ENCODE results near the gene GABARAPL1. TPM values are rescaled to one million over a fixed set of nuclear protein-coding genes. Genes with fewer than 3 reads are reported as not detected.
"Not testable (repeated sequence)": the region's sequence is repeated elsewhere in the genome, so short reads cannot be mapped to it uniquely, and the experiment has no call there.

GABARAPL1 gene
- total RNA-seq, 4 donors from 2014 or later = 116 to 168 (median 160) TPM

DNA sequence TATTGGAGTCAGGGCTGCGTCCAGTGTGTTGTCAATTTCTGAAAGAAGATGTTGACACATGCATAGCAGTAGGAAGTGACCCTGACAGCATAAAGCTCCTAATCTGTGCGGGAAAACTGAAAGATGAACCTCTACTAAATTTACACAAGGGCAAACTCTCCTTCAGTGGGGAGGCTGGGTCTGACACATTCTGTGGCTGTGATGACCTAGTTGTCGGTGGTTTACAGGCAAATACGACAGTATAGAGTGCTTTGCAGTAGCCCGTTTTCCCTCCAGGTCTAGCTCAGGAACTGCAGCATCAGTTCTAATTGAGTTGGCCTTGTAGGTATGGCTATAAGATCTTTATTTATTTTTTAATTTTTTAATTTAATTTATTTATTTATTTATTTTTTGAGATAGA is 14.8 kb upstream of the GABARAPL1 start:
- H3K9me3 ChIP-seq = no peaks in the 10 kb centered on the region
- H3K4me3 ChIP-seq = no peak overlapping the region
- H3K36me3 ChIP-seq = no peaks in the 10 kb centered on the region
- no peaks in the 10 kb centered on the region for H3K27me3 ChIP-seq
- WGBS, 2 donors = 83 to 91% methylated on average over 5 of the region's 5 CpGs
- TF ChIP-seq POLR2A (IDR thresholded peaks at IDR 0.05) (no peak), EP300 (IDR thresholded peaks at IDR 0.05) (no peak)
- TF ChIP-seq, protein P1, sequence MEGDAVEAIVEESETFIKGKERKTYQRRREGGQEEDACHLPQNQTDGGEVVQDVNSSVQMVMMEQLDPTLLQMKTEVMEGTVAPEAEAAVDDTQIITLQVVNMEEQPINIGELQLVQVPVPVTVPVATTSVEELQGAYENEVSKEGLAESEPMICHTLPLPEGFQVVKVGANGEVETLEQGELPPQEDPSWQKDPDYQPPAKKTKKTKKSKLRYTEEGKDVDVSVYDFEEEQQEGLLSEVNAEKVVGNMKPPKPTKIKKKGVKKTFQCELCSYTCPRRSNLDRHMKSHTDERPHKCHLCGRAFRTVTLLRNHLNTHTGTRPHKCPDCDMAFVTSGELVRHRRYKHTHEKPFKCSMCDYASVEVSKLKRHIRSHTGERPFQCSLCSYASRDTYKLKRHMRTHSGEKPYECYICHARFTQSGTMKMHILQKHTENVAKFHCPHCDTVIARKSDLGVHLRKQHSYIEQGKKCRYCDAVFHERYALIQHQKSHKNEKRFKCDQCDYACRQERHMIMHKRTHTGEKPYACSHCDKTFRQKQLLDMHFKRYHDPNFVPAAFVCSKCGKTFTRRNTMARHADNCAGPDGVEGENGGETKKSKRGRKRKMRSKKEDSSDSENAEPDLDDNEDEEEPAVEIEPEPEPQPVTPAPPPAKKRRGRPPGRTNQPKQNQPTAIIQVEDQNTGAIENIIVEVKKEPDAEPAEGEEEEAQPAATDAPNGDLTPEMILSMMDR (IDR thresholded peaks at IDR 0.05) = no peak
- no peaks in the 10 kb centered on the region for H3K4me1 ChIP-seq
- H3K27ac ChIP-seq = no peak overlapping the region
- no peak for DNase-seq (ENCODE audit: low spot score in 2 of 2)

DNA sequence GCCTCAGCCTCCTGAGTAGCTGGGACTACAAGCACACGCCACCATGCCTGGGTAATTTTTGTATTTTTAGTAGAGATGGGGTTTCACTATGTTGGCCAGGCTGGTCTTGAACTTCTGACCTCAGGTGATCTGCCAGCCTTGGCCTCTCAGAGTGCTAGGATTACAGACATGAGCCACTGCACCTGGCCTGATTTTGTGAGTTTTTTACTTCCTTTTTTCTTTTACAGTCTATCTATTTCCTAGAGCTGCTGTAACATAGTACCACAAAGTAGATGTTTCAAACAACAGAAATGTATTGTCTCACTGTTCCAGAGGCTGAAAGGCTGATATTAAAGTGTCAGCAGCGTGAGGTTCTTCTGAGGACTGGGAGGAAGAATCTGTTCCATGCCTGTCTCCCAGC is 8.2 kb upstream of the GABARAPL1 start:
- 87 to 88% methylated on average over 2 of the region's 2 CpGs for WGBS, 2 donors
- not testable (repeated sequence) for H3K4me1 ChIP-seq; H3K4me3 ChIP-seq; H3K36me3 ChIP-seq; H3K9me3 ChIP-seq; H3K27ac ChIP-seq; H3K27me3 ChIP-seq; DNase-seq (ENCODE audit: low spot score in 2 of 2)

DNA sequence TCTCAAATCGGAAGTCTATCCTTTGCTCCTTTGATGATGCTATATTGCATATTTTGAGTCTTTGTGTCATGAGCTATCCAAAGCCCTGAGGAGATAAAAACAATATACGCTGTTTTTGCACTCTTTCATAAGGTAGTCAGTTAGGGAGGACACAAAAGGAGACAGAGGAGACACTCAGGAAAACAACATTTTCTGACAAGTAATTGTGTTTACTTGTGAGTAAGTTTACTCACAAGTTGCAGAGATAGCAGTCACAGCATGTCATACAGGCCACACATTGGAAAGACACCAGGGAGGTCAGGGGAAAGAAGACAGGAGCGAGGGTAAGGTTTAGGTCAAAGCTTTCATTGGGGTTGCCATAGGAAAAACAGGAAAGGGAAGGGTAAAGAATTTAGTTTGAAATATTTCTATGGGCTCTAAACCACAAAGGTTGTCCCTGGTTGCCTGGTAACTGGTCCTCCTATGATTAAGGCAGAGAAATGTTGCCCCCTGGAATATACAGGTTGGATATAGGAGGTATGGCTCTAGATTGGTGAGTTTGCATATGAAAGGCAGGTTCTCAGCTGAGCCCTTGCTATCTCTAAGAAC is 7.4 kb upstream of the GABARAPL1 start:
- H3K27ac ChIP-seq = no peak overlapping the region

DNA sequence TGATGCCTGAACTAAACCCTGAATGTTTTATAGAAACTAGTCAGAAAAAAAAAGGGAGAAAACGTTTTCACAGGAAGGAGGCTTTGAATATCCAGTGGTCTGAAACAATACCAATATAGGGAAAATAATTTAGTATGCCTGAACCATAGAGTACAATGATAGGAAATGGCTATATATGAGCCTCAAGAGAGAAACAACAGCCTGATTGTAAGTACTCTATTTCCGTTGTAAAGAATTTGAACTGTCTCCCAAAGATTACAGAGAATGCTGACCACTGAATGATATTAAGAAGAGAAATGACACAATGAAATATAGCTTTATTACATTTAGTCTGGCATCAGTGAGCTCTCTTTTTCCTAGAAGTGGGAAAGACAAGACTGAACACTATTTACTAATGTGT is 5.5 kb upstream of the GABARAPL1 start:
- no peak for DNase-seq (ENCODE audit: low spot score in 2 of 2)
- Histone ChIP-seq H3K36me3 (no peaks in the 10 kb centered on the region), H3K4me3 (no peak overlapping the region), H3K27me3 (no peaks in the 10 kb centered on the region), H3K4me1 (peaks cover 0 to 6% (median 2%) of the 10 kb centered on the region in 4 donors), H3K9me3 (no peaks in the 10 kb centered on the region), H3K27ac (no peak overlapping the region)
- WGBS, 2 donors = 12 to 15% methylated on average over 2 of the region's 2 CpGs
- TF ChIP-seq POLR2A (IDR thresholded peaks at IDR 0.05) (no peak), EP300 (IDR thresholded peaks at IDR 0.05) (no peak)
- TF ChIP-seq, protein P1 (IDR thresholded peaks at IDR 0.05) = no peak

More for the DNA sequence above, 7.4 kb upstream of the GABARAPL1 start:
- Histone ChIP-seq H3K36me3 (no peaks in the 10 kb centered on the region), H3K27me3 (no peaks in the 10 kb centered on the region), H3K9me3 (no peaks in the 10 kb centered on the region), H3K4me1 (no peaks in the 10 kb centered on the region), H3K4me3 (no peak overlapping the region)
- no peak for TF ChIP-seq POLR2A (IDR thresholded peaks at IDR 0.05)
- TF ChIP-seq, protein P1 (IDR thresholded peaks at IDR 0.05) = no peak
- TF ChIP-seq EP300 (IDR thresholded peaks at IDR 0.05) = no peak
- WGBS, 2 donors = 87 to 89% methylated on average over 3 of the region's 3 CpGs
- no peak for DNase-seq (ENCODE audit: low spot score in 2 of 2)

DNA sequence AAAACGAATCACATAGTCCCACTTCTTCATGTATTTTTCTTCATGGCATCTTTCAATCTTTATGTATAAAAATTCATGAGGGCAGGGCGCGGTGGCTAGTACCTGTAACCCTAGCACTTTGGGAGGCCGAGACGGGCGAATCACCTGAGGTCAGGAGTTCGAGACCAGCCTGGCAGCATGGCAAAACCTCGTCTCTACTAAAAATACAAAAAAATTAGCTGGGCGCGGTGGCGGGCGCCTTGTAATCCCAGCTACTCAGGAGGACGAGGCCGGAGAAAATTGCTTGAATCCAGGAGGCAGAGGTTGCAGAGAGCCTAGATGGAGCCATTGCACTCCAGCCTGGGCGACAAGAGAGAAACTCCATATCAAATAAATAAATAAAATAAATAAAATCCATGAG is 2.5 kb upstream of the GABARAPL1 start:
- no peak for DNase-seq (ENCODE audit: low spot score in 2 of 2)
- WGBS, 2 donors = 94% methylated on average over 15 of the region's 15 CpGs
- no peaks in the 10 kb centered on the region for H3K36me3 ChIP-seq
- TF ChIP-seq EP300 (IDR thresholded peaks at IDR 0.05) (no peak), POLR2A (IDR thresholded peaks at IDR 0.05) (no peak)
- TF ChIP-seq, protein P1 (IDR thresholded peaks at IDR 0.05) = no peak
- no peak overlapping the region for H3K27ac ChIP-seq
- no peaks in the 10 kb centered on the region for H3K27me3 ChIP-seq
- no peaks in the 10 kb centered on the region for H3K9me3 ChIP-seq
- no peak overlapping the region for H3K4me3 ChIP-seq
- peaks cover 0 to 19% (median 2%) of the 10 kb centered on the region in 4 donors for H3K4me1 ChIP-seq

All from tibial nerve (tissue), 4 donors.